ENCODE results near the gene APBB3. TPM values are rescaled to one million over a fixed set of nuclear protein-coding genes. Genes with fewer than 3 reads are reported as not detected.

APBB3 gene
- total and polyA plus RNA-seq, 9 of the 15 experiments (the other 6 are each of a cell fraction or from before 2014, with no cell fraction given), result 0.17 to 24.3 (median 9.5) TPM

GRCh38 chr5:140567871-140568270 lies 3.5 kb upstream of the APBB3 start:
- Histone ChIP-seq H3K79me2 (ENCODE audit: control insufficient read depth, insufficient read depth, low read length) (peaks cover 36% of the 10 kb centered on the region), H4K20me1 (replicated peaks; ENCODE audit: control insufficient read depth, insufficient read depth, low read length) (no peaks in the 10 kb centered on the region), H3K4me2 (ENCODE audit: insufficient read depth, low read length) (no peak overlapping the region), H2AFZ (ENCODE audit: low read depth, low read length) (no peak overlapping the region), H3K27me3 (ENCODE audit: control insufficient read depth in 2 of 2, insufficient read depth in 2 of 2, low read length in 2 of 2) (no peaks in the 10 kb centered on the region), H3K36me3 (ENCODE audit: control insufficient read depth, insufficient read depth, low read length) (peaks cover 42% of the 10 kb centered on the region), H3K4me3 (no peak overlapping the region), H3K9me3 (replicated peaks; ENCODE audit: control insufficient read depth, insufficient read depth, low read depth, low read length) (no peaks in the 10 kb centered on the region), H3K9ac (ENCODE audit: insufficient read depth in 1 of 2, low read depth in 2 of 2, low read length in 2 of 2) (peak overlapping the region in 1 of 2 experiments; percentile 93; a peak in 2 of 4 replicates), H3K9me1 (ENCODE audit: control insufficient read depth, insufficient read depth, low read length) (no peaks in the 10 kb centered on the region), H3K4me1 (replicated peaks in 1 of 2; ENCODE audit: control insufficient read depth in 2 of 2, insufficient read depth in 2 of 2, low read length in 2 of 2) (peaks cover 26 to 38% of the 10 kb centered on the region in 2 experiments), H3K27ac (ENCODE audit: extremely low read depth, low read depth, low read length) (no peak overlapping the region)
- ATAC-seq (no peak), DNase-seq (ENCODE audit: extremely low read depth in 1 of 4, low spot score in 3 of 4) (no peak), FAIRE-seq (no peak)
- no peak for TF ChIP-seq NR1H2 (CRISPR knock-in tag; IDR thresholded peaks at IDR 0.05)
- TF ChIP-seq LEF1 (IDR thresholded peaks at IDR 0.05), result no peak
- ChIA-PET POLR2A (interaction anchor here (1.7 kb wide), 1 partner anchor 10 kb away, joined by 10 read pairs; the partner anchor contains the start of gene SRA1), CTCF (ENCODE audit: low intra/inter-chr PET ratio) (no interaction called here)
- intact Hi-C loops (cut with micrococcal nuclease) (no loop called here), in situ Hi-C loops (cut with MboI) (loop anchor here (5.0 kb wide), 1 partner anchor 74 kb away; no protein-coding TSS in a partner anchor)
- no TSS peak for BruUV-seq (replicated peaks)
- 100% methylated on average over 13 of the region's 13 CpGs for WGBS (ENCODE audit: insufficient coverage, low coverage, missing lambda C conversion rate)

GRCh38 chr5:140567136-140567818 lies 2.9 kb upstream of the APBB3 start:
- in situ Hi-C loops (cut with MboI), result loop anchor here (5.0 kb wide), 1 partner anchor 75 kb away; no protein-coding TSS in a partner anchor
- peaks cover 36% of the 10 kb centered on the region for H3K79me2 ChIP-seq (ENCODE audit: control insufficient read depth, insufficient read depth, low read length)
- 81% methylated on average over 19 of the region's 22 CpGs for WGBS (ENCODE audit: insufficient coverage, low coverage, missing lambda C conversion rate)
- H3K27ac ChIP-seq (ENCODE audit: extremely low read depth, low read depth, low read length), result no peak overlapping the region; the same call in 2 of the 3 replicates
- H3K9me1 ChIP-seq (ENCODE audit: control insufficient read depth, insufficient read depth, low read length), result no peaks in the 10 kb centered on the region
- H3K4me2 ChIP-seq (ENCODE audit: insufficient read depth, low read length), result no peak overlapping the region
- no peak for FAIRE-seq
- no peaks in the 10 kb centered on the region for H4K20me1 ChIP-seq (replicated peaks; ENCODE audit: control insufficient read depth, insufficient read depth, low read length)
- H3K9ac ChIP-seq (ENCODE audit: insufficient read depth in 1 of 2, low read depth in 2 of 2, low read length in 2 of 2), result peak overlapping the region in 1 of 2 experiments; percentile 93; a peak in 2 of 4 replicates
- peak in 1 of 4 experiments; percentile 16 for DNase-seq (ENCODE audit: extremely low read depth in 1 of 4, low spot score in 3 of 4)
- CTCF ChIA-PET (ENCODE audit: low intra/inter-chr PET ratio), result no interaction called here
- POLR2A ChIA-PET, result interaction anchor here (0.5 to 1.0 kb wide), 3 partner anchors 35 to 106 kb away, joined by 3 read pairs; partner anchors contain the start of genes IK and NDUFA2
- no peaks in the 10 kb centered on the region for H3K27me3 ChIP-seq (ENCODE audit: control insufficient read depth in 2 of 2, insufficient read depth in 2 of 2, low read length in 2 of 2)
- no peaks in the 10 kb centered on the region for H3K9me3 ChIP-seq (replicated peaks; ENCODE audit: control insufficient read depth, insufficient read depth, low read depth, low read length)
- no peak overlapping the region for H3K4me3 ChIP-seq
- no TSS peak for BruUV-seq (replicated peaks)
- no peak for ATAC-seq
- peaks cover 42% of the 10 kb centered on the region for H3K36me3 ChIP-seq (ENCODE audit: control insufficient read depth, insufficient read depth, low read length)
- no peak overlapping the region for H2AFZ ChIP-seq (ENCODE audit: low read depth, low read length)
- intact Hi-C loops (cut with micrococcal nuclease), result no loop called here
- H3K4me1 ChIP-seq (replicated peaks in 1 of 2; ENCODE audit: control insufficient read depth in 2 of 2, insufficient read depth in 2 of 2, low read length in 2 of 2), result peaks cover 26 to 38% of the 10 kb centered on the region in 2 experiments
- TF ChIP-seq NFIC (IDR thresholded peaks at IDR 0.05) (peak; percentile 89), CBFA2T2 (conservative IDR thresholded peaks at IDR 0.05) (peak; percentile 50; the same call in 1 of the 2 replicates), ETS2 (tag; IDR thresholded peaks at IDR 0.05; ENCODE audit: borderline replicate concordance, poor library complexity, severe bottlenecking) (no peak), GTF2F1 (IDR thresholded peaks at IDR 0.05; ENCODE audit: low read depth, low read length) (no peak), SPI1 (IDR thresholded peaks at IDR 0.05; ENCODE audit: borderline replicate concordance, low read depth, low read length) (no peak), JUNB (CRISPR knock-in tag; conservative IDR thresholded peaks at IDR 0.05) (no peak), PML (IDR thresholded peaks at IDR 0.05; ENCODE audit: low read length) (no peak), PRMT5 (CRISPR knock-in tag; IDR thresholded peaks at IDR 0.05) (no peak)
- TF ChIP-seq, protein P1, sequence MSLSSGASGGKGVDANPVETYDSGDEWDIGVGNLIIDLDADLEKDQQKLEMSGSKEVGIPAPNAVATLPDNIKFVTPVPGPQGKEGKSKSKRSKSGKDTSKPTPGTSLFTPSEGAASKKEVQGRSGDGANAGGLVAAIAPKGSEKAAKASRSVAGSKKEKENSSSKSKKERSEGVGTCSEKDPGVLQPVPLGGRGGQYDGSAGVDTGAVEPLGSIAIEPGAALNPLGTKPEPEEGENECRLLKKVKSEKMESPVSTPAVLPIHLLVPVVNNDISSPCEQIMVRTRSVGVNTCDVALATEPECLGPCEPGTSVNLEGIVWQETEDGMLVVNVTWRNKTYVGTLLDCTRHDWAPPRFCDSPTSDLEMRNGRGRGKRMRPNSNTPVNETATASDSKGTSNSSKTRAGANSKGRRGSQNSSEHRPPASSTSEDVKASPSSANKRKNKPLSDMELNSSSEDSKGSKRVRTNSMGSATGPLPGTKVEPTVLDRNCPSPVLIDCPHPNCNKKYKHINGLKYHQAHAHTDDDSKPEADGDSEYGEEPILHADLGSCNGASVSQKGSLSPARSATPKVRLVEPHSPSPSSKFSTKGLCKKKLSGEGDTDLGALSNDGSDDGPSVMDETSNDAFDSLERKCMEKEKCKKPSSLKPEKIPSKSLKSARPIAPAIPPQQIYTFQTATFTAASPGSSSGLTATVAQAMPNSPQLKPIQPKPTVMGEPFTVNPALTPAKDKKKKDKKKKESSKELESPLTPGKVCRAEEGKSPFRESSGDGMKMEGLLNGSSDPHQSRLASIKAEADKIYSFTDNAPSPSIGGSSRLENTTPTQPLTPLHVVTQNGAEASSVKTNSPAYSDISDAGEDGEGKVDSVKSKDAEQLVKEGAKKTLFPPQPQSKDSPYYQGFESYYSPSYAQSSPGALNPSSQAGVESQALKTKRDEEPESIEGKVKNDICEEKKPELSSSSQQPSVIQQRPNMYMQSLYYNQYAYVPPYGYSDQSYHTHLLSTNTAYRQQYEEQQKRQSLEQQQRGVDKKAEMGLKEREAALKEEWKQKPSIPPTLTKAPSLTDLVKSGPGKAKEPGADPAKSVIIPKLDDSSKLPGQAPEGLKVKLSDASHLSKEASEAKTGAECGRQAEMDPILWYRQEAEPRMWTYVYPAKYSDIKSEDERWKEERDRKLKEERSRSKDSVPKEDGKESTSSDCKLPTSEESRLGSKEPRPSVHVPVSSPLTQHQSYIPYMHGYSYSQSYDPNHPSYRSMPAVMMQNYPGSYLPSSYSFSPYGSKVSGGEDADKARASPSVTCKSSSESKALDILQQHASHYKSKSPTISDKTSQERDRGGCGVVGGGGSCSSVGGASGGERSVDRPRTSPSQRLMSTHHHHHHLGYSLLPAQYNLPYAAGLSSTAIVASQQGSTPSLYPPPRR (CRISPR knock-in tag; IDR thresholded peaks at IDR 0.05; ENCODE audit: borderline replicate concordance), result no peak

Data from K562 (cell line).